ENCODE measurements around the gene TSPAN18. TPM values are rescaled to one million over a fixed set of nuclear protein-coding genes. Genes with fewer than 3 reads are reported as not detected.

Gene TSPAN18
- total and polyA plus RNA-seq, 2 experiments from 2014 or later, result 9.5 to 21.5 TPM

GRCh38 chr11:44940404-44940803 lies 213.6 kb downstream of the TSPAN18 start:
- DNase-seq (ENCODE audit: low spot score), result no peak
- 78% methylated on average over 7 of the region's 7 CpGs for WGBS (ENCODE audit: low lambda C conversion rate, missing lambda C conversion rate)
- peaks cover 4% of the 10 kb centered on the region for H3K79me2 ChIP-seq
- H3K36me3 ChIP-seq (replicated peaks; ENCODE audit: insufficient read depth, low read depth), result no peaks in the 10 kb centered on the region
- H3K4me2 ChIP-seq, result no peak overlapping the region
- H3K9me2 ChIP-seq (replicated peaks; ENCODE audit: insufficient read depth), result no peaks in the 10 kb centered on the region
- no peaks in the 10 kb centered on the region for H3K27me3 ChIP-seq
- H3K4me1 ChIP-seq (ENCODE audit: insufficient read depth), result no peaks in the 10 kb centered on the region
- TF ChIP-seq EZH2phosphoT487 (IDR thresholded peaks at IDR 0.05; ENCODE audit: low read depth, severe bottlenecking, unreplicated experiment), result no peak
- TF ChIP-seq EZH2 (IDR thresholded peaks at IDR 0.05; ENCODE audit: borderline replicate concordance), result no peak
- TF ChIP-seq CTCF (IDR thresholded peaks at IDR 0.05; ENCODE audit: poor library complexity), result no peak
- no peak overlapping the region for H2AFZ ChIP-seq
- no peaks in the 10 kb centered on the region for H3K9me3 ChIP-seq (ENCODE audit: low read depth)
- H3K27ac ChIP-seq, result no peak overlapping the region
- H4K20me1 ChIP-seq (ENCODE audit: insufficient read depth, poor library complexity, severe bottlenecking), result no peaks in the 10 kb centered on the region
- no peak overlapping the region for H3K4me3 ChIP-seq

- Histone ChIP-seq H3K9me2 (replicated peaks; ENCODE audit: insufficient read depth) (no peaks in the 10 kb centered on the region), H3K4me1 (ENCODE audit: insufficient read depth) (no peaks in the 10 kb centered on the region), H3K9me3 (ENCODE audit: low read depth) (no peaks in the 10 kb centered on the region), H3K27ac (no peak overlapping the region), H3K4me2 (no peak overlapping the region), H3K4me3 (no peak overlapping the region), H3K79me2 (peaks cover 4% of the 10 kb centered on the region), H2AFZ (no peak overlapping the region), H3K36me3 (replicated peaks; ENCODE audit: insufficient read depth, low read depth) (no peaks in the 10 kb centered on the region), H3K27me3 (no peaks in the 10 kb centered on the region), H4K20me1 (ENCODE audit: insufficient read depth, poor library complexity, severe bottlenecking) (no peaks in the 10 kb centered on the region)
- no peak for DNase-seq (ENCODE audit: low spot score)
- WGBS (ENCODE audit: low lambda C conversion rate, missing lambda C conversion rate), result 95% methylated on average over 9 of the region's 9 CpGs
- TF ChIP-seq CTCF (IDR thresholded peaks at IDR 0.05; ENCODE audit: poor library complexity) (no peak), EZH2phosphoT487 (IDR thresholded peaks at IDR 0.05; ENCODE audit: low read depth, severe bottlenecking, unreplicated experiment) (no peak), EZH2 (IDR thresholded peaks at IDR 0.05; ENCODE audit: borderline replicate concordance) (no peak)
These were observed 214.1 kb downstream of the TSPAN18 start for GRCh38 chr11:44940835-44941234.

GRCh38 chr11:44941259-44942021 lies 214.7 kb downstream of the TSPAN18 start:
- TF ChIP-seq EZH2 (IDR thresholded peaks at IDR 0.05; ENCODE audit: borderline replicate concordance) (no peak), EZH2phosphoT487 (IDR thresholded peaks at IDR 0.05; ENCODE audit: low read depth, severe bottlenecking, unreplicated experiment) (no peak), CTCF (IDR thresholded peaks at IDR 0.05; ENCODE audit: poor library complexity) (no peak)
- Histone ChIP-seq H3K27ac (no peak overlapping the region), H3K9me2 (replicated peaks; ENCODE audit: insufficient read depth) (no peaks in the 10 kb centered on the region), H3K9me3 (ENCODE audit: low read depth) (no peaks in the 10 kb centered on the region), H3K27me3 (no peaks in the 10 kb centered on the region), H2AFZ (no peak overlapping the region), H3K4me2 (no peak overlapping the region), H3K79me2 (peaks cover 4% of the 10 kb centered on the region), H3K36me3 (replicated peaks; ENCODE audit: insufficient read depth, low read depth) (no peaks in the 10 kb centered on the region), H3K4me1 (ENCODE audit: insufficient read depth) (no peaks in the 10 kb centered on the region), H4K20me1 (ENCODE audit: insufficient read depth, poor library complexity, severe bottlenecking) (no peaks in the 10 kb centered on the region), H3K4me3 (no peak overlapping the region)
- DNase-seq (ENCODE audit: low spot score), result no peak
- 87% methylated on average over 12 of the region's 12 CpGs for whole genome bisulfite sequencing (ENCODE audit: low lambda C conversion rate, missing lambda C conversion rate)
